Colonic mucosa (tissue), 4 donors: Measurements from ENCODE around the gene JHY. TPM values are rescaled to one million over a fixed set of nuclear protein-coding genes. Genes with fewer than 3 reads are reported as not detected.

ENCODE experiments used
- DNase-seq: peaks from one replicate; pipeline ENCODE4 v3.0.0-alpha.2; 2020
- H3K27ac ChIP-seq: fragments of 200-600 bp; one replicate; pipeline ENCODE4 v1.8.0; 2021
- H3K27me3 ChIP-seq: fragments of 200-600 bp; one replicate; pipeline ENCODE4 v1.8.0; 2021
- H3K36me3 ChIP-seq: fragments of 200-600 bp; one replicate; pipeline ENCODE4 v1.8.0; 2021
- H3K4me1 ChIP-seq: fragments of 200-600 bp; one replicate; pipeline ENCODE4 v1.8.0; 2021; ENCODE audit warnings: mild to moderate bottlenecking
- H3K4me3 ChIP-seq: fragments of 200-600 bp; one replicate; pipeline ENCODE4 v1.8.0; 2021
- H3K9ac ChIP-seq, 2 donors: one replicate each; pipeline ENCODE4 v1.7.0; 2013; ENCODE audit warnings: control low read depth in 2 of 2, low read depth in 2 of 2, low read length in 2 of 2
- H3K9me3 ChIP-seq: fragments of 200-600 bp; one replicate; pipeline ENCODE4 v1.8.0; 2021
- intact Hi-C: fragments of 100-400 bp; cut with DNase I; formaldehyde crosslinking; loops from one replicate; pipeline ENCODE4 v1.14.1; 2022
- total RNA-seq, 2 donors: library from RNA; stranded (reverse); fragmentation: NEBNext Ultra II Directional in 1 of 2; extraction: Animal tissue kit (Norgen Biotek cat#: 25700) in 1 of 2; gene quantifications; one replicate each; pipeline ENCODE4 v1.2.1, GENCODE V29; 2021
- TF ChIP-seq, protein P1 (sequence below): fragments of 200-600 bp; IDR thresholded peaks from one replicate; pipeline ENCODE4 v1.8.0; 2022; ENCODE audit warnings: antibody characterized with exemption, mild to moderate bottlenecking
- donor health status: healthy.
- donor health status: DM: no; HTN: no; CAD: no.
- donor health status: DM: no; HTN: no; CAD: no.

Gene JHY
- total RNA-seq, 2 donors from 2014 or later: 0.84 to 1.9 TPM

DNA sequence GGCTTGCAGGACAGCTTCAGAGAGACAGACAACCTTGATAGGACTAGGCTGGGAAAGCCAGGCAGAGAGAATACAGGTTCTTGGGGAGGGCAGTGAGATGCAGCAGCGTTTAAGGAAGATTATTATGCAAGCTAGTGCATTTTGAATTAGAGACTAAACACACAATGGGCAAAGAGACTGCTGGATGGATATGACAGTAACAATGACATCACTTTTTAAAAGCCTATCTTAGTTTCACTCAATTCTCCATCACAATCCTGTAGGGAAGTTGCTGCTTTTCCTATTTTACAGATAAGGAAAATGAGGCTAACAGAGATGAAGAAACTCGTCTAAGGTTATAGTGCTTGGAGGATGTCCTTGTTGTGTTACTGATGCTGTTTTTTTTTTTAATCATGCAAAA is 5.6 kb downstream of the JHY start:
- DNase-seq: no peak
- Histone ChIP-seq H3K9me3 (no peaks in the 10 kb centered on the region), H3K4me1 (no peaks in the 10 kb centered on the region), H3K9ac (no peak overlapping the region), H3K27me3 (no peaks in the 10 kb centered on the region), H3K36me3 (no peaks in the 10 kb centered on the region), H3K27ac (no peak overlapping the region), H3K4me3 (no peak overlapping the region)
- TF ChIP-seq, protein P1, sequence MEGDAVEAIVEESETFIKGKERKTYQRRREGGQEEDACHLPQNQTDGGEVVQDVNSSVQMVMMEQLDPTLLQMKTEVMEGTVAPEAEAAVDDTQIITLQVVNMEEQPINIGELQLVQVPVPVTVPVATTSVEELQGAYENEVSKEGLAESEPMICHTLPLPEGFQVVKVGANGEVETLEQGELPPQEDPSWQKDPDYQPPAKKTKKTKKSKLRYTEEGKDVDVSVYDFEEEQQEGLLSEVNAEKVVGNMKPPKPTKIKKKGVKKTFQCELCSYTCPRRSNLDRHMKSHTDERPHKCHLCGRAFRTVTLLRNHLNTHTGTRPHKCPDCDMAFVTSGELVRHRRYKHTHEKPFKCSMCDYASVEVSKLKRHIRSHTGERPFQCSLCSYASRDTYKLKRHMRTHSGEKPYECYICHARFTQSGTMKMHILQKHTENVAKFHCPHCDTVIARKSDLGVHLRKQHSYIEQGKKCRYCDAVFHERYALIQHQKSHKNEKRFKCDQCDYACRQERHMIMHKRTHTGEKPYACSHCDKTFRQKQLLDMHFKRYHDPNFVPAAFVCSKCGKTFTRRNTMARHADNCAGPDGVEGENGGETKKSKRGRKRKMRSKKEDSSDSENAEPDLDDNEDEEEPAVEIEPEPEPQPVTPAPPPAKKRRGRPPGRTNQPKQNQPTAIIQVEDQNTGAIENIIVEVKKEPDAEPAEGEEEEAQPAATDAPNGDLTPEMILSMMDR: no peak
- intact Hi-C loops: loop anchor here (10.0 kb wide), 1 partner anchor 167 kb away; no protein-coding TSS in a partner anchor

DNA sequence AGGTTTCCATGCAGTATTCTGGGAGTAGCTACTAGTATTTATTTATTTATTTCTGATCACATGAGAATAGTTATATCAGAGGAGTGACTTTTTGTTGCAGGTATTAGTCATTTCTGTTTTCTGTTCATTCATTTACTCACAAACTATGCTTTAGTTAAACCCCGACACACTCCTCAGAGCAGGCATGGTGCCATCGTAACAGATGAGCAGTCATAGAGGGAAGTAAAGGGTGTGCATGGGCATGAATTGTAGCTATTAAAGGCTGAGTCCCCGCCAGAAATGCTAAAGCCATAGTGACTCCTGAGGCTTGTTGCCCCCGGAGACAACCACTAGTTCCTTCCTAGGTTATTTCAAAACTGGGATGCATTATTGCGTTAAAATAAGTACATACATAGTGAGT is 10.6 kb downstream of the JHY start:
- Histone ChIP-seq H3K27ac (no peak overlapping the region), H3K9me3 (no peaks in the 10 kb centered on the region), H3K9ac (no peak overlapping the region), H3K4me1 (no peaks in the 10 kb centered on the region), H3K36me3 (no peaks in the 10 kb centered on the region), H3K27me3 (no peaks in the 10 kb centered on the region), H3K4me3 (no peak overlapping the region)
- no peak for DNase-seq
- intact Hi-C loops: no loop called here
- TF ChIP-seq, protein P1: no peak

DNA sequence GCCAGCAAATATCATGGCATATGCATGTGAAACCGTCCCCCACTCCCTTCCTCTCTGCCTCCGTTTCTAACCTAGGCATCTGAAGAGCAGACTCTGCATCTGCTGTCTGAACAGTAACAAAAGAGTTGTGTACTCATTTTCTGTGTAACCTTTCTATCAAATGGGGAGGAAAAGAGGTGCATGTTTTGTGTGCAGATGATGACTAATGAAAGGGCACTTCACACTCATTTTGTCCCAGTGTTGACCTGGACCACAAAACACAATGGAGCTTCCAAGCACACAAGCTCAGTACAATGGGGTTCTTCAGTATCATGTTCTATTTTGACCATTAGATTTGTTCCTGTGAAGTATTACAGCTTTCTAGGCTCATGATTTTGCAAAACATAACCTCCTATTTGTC is 13.0 kb downstream of the JHY start:
- Histone ChIP-seq H3K9ac (no peak overlapping the region), H3K36me3 (no peaks in the 10 kb centered on the region), H3K27ac (no peak overlapping the region), H3K27me3 (no peaks in the 10 kb centered on the region), H3K4me3 (no peak overlapping the region), H3K4me1 (no peaks in the 10 kb centered on the region), H3K9me3 (no peaks in the 10 kb centered on the region)
- intact Hi-C loops: no loop called here
- TF ChIP-seq, protein P1: no peak
- no peak for DNase-seq

DNA sequence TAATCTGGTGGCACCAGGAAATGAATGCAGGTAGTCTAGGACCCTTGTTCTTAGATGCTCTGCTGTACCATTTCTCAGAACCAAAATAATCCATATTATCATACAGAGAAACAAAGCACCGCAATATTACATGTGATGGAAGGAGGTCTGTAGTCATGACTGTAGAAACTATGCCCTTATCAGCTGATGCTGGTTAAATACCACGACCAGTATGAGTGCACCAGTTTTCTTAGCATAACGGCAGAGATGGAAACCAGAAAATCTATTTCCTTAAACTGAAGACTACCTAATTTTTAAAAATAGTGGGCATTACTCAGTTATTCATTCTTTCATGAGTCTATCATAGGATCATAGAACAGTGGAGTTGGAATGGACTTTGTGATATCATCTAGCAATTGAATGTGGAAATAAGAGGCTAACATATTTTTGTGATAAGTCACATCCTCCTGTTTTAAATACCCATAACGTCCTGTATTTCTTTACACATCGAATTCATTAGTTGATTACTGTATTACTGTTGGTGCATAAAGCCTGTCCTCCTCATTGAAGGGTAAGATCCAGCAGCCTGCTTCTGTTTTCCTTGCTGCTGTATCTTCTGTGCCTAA is 15.1 kb downstream of the JHY start:
- Histone ChIP-seq H3K9ac (no peak overlapping the region), H3K9me3 (no peaks in the 10 kb centered on the region), H3K27me3 (no peaks in the 10 kb centered on the region), H3K27ac (no peak overlapping the region), H3K4me3 (no peak overlapping the region), H3K36me3 (no peaks in the 10 kb centered on the region), H3K4me1 (no peaks in the 10 kb centered on the region)
- no peak for DNase-seq
- intact Hi-C loops: no loop called here
- TF ChIP-seq, protein P1: no peak

DNA sequence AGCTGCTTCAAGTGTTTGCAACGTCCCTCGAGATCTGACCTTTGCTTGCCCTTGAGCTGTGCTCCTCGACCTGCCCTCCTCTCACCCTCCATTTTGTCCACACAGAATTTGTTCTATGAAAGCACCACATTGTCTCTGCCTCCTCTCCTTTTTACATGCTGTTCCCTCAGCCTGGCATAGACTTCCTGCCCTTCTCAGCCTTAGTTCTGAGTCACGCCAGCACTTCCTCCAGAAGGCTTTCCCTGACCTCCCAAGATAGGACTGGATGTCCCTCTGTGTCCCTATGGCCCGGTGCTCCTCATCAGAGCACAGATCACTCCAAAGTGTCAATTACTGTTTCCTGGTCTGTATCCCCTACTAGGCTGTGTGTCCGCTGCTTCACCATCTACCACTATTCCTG is 16.2 kb downstream of the JHY start:
- H3K4me3 ChIP-seq: no peak overlapping the region
- H3K9ac ChIP-seq: no peak overlapping the region
- no peak for DNase-seq
- H3K27ac ChIP-seq: no peak overlapping the region
- no peaks in the 10 kb centered on the region for H3K9me3 ChIP-seq
- no peaks in the 10 kb centered on the region for H3K4me1 ChIP-seq
- TF ChIP-seq, protein P1: no peak
- no peaks in the 10 kb centered on the region for H3K36me3 ChIP-seq
- no peaks in the 10 kb centered on the region for H3K27me3 ChIP-seq
- intact Hi-C loops: no loop called here
